AG10803 (cell line): Measurements from ENCODE around the gene SERPINH1.

Experiments
- DNase-seq: peaks from one replicate; pipeline ENCODE4 v3.0.0; 2010; ENCODE audit warnings: low read depth
- H3K4me3 ChIP-seq: 2 replicates; pipeline ENCODE4 v1.5.1; 2011; ENCODE audit warnings: mild to moderate bottlenecking, low read length, control low read depth
- CTCF ChIP-seq: conservative IDR thresholded peaks from 2 replicates; pipeline ENCODE4 v1.5.1; 2011; ENCODE audit warnings: mild to moderate bottlenecking, low read length, control low read depth, inconsistent platforms

The SERPINH1 gene

GRCh38 chr11:75606099-75606498, 44.0 kb downstream of the SERPINH1 start:
- TF ChIP-seq CTCF = no peak
- no peak for DNase-seq
- H3K4me3 ChIP-seq = no peak overlapping the region

GRCh38 chr11:75611823-75612222, 49.8 kb downstream of the SERPINH1 start:
- no peak overlapping the region for H3K4me3 ChIP-seq
- DNase-seq = no peak
- no peak for TF ChIP-seq CTCF

GRCh38 chr11:75615751-75616150, 53.7 kb downstream of the SERPINH1 start:
- DNase-seq = no peak
- no peak for TF ChIP-seq CTCF

GRCh38 chr11:75616281-75616680, 54.2 kb downstream of the SERPINH1 start:
- DNase-seq = no peak
- TF ChIP-seq CTCF = no peak
- H3K4me3 ChIP-seq = no peak overlapping the region

More at GRCh38 chr11:75615751-75616150, 53.7 kb downstream of the SERPINH1 start:
- H3K4me3 ChIP-seq = no peak overlapping the region
